ENCODE measurements around the gene AOC2.
A peak's percentile ranks its signal among the peaks of the same experiment; 100 is the strongest.

AOC2 gene, protein sequence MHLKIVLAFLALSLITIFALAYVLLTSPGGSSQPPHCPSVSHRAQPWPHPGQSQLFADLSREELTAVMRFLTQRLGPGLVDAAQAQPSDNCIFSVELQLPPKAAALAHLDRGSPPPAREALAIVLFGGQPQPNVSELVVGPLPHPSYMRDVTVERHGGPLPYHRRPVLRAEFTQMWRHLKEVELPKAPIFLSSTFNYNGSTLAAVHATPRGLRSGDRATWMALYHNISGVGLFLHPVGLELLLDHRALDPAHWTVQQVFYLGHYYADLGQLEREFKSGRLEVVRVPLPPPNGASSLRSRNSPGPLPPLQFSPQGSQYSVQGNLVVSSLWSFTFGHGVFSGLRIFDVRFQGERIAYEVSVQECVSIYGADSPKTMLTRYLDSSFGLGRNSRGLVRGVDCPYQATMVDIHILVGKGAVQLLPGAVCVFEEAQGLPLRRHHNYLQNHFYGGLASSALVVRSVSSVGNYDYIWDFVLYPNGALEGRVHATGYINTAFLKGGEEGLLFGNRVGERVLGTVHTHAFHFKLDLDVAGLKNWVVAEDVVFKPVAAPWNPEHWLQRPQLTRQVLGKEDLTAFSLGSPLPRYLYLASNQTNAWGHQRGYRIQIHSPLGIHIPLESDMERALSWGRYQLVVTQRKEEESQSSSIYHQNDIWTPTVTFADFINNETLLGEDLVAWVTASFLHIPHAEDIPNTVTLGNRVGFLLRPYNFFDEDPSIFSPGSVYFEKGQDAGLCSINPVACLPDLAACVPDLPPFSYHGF

DNA sequence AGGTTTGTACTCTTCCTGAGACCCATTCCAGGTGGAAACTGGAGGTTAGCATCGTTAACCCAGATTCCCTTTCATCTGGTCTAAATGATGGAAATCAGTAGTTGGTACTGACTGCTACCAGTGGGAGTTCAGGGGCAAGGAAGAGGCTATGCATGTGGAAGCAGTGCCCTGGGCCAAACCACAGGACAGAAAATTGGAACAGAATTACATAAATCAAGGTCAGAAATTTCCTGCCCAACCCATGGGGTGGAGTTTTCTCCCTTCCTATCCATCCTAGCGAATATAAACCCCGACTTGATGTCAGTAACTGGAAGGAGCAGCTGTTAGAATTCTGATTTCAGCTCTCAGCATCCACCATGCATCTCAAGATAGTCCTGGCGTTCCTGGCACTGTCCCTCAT, at the start of gene AOC2:
Gene AOC2, plus strand, starts transcription at position 310 of the 400 bp plus-strand sequence. Its CDS starts 47 bp downstream, at position 357.
- no peak for DNase-seq

GRCh38 chr17:42795061-42795460, 49.3 kb upstream of the AOC2 start:
- DNase-seq, result no peak

DNA sequence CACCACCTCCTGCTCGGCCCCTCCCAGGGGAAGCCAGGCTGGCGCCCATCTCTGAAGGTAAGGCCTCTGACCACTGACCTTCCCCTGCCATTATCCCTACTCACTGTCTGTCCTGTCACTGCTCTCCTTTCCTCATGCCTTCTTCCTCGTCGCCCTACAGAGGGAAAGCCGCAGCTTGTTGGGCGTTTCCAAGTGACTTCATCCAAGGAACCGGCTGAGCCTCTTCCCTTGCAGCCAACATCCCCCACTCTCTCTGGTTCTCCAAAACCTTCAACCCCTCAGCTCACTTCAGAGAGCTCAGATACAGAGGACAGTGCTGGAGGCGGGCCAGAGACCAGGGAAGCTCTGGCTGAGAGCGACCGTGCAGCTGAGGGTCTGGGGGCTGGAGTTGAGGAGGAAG, 48.9 kb upstream of the AOC2 start:
- no peak for DNase-seq

GRCh38 chr17:42796066-42796758, 48.2 kb upstream of the AOC2 start:
- DNase-seq, result no peak

DNA sequence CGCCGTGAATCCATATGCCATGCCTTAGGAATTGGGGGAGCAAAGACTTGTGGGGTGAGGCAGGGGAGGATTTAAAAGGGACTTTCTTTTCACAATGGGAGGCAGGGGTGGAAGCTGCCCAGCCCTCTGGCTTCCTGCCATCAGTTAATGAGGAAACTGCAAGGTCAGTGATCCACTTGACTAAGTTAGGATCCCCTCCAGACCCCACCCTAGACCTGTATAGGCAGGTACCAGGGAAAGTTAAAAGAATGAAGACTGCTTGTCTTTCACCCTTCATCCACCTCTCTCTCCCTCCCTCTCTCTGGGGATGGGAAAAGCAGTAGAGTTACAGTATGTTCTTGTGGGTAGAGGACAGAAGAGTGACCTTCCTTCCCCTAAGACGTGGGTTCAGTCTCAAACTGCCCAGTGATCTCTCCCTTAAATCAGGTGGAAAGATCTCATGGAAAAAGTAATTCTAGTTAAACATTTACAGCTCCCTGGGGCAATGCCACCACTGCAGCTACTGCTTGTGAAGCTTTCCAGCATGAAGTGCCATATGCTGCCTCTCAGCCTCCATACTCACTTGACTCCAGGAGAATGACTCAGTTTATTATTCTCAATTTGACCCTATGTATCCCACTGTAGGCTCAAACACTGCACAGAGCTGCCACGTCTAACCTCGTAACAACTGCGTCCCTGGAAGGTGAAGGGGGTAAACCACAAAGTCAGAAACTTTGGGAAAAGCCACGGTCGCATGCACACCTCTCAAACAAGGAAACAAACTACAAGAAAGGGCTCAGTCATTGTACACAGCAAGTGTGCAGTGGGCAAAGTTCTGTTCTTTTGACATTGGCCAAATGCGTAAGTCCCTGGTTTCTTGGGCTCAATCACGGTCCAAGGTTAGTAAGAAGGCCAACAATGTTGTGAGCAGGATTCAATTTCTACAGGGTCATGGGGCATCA, 47.0 kb upstream of the AOC2 start:
- no peak for DNase-seq

DNA sequence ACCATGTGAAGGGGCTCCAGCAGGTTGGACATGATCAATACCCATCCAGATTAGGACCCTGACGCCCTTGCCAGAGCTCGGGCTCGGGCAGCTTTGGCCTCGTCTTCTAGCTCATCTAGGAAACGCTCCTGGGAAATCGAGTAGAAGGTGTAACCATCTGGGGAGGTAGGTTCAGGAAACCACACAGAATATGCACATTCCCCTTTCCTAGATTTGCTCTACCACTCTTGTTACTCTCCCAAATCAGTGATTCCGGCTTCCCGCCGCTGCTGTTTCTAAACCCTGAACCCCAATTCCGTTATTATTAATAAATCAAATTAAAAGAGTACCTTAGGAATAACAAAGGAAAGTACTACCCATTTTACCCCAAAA, 46.4 kb upstream of the AOC2 start:
- peak in 1 of 56 donors; percentile 32 for DNase-seq

DNA sequence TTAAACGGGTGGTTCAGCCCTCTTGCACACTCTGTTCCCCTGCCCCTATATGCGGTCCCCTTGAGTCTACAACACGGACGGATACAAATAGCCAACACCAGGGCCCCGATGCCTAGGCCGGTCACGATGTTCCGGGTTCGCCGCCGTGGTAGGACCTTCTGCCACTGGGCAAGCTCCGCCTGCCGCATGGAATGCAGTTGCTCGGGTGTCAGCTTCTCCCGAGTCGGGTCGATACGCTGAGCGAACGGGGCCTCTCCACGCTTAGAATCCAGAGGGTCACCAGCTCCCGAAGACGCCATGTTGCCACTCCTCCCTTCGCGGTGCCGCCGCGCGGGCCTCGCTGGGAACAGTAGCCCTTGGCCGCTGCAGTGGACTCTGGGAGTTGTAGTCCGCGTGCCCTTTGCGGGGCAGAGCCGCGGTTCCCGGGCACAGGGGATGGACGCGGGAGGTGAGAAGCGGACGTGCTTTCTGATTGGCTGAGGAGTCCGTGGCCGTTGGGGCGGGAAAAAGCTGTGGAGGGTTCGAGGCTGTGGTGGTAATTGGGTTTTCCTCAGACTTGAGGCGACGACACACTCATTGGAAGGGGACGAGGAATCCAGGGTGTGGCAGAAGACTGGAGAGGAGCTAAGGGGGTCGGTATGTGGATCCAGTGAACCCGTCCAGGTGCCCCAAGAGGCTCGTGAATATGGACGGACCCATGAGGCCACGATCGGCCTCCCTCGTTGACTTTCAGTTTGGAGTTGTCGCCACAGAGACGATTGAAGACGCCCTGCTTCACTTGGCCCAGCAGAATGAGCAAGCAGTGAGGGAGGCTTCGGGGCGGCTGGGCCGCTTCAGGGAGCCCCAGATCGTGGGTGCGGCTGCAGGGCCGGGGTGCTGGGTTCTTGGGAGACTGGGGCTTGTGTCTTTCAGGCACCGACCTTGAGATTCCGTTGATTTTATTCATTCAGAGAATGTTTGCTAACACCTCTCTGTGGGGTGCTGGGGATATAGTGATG, 45.7 kb upstream of the AOC2 start, which contains the start of the genes CNTD1 and COA3:
Gene CNTD1, plus strand, starts transcription at position 479 of the 998 bp plus-strand sequence. Its CDS starts 207 bp downstream, at position 686.
Gene COA3, minus strand, starts transcription at position 322 of the 998 bp plus-strand sequence. Its CDS starts 23 bp downstream, at position 299.
- peak in 55 of 56 donors; percentile 16 to 89 (median 70) for DNase-seq

- DNase-seq, result no peak
Measured at GRCh38 chr17:42803074-42803883, 41.1 kb upstream of the AOC2 start.

DNA sequence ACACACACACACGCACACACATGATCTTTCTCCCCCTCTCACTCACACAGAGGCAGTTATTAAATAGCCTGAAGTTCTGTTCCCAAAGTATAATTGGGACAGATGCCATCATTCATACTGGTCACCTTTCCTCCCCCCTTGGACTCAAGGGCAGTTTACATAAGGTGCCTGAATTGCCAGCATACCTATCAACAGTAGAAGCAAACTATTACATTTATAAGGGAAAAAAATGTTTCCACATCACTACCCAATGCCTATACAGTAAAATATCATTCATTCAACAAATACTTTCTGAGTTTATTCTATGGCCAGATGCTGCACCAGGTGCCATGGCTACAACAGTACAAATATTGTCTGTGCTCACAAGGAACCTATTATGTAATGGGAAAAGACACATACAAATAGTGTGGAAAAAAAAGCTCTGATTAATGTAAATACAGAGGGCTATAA, 39.4 kb upstream of the AOC2 start:
- DNase-seq, result no peak

DNA sequence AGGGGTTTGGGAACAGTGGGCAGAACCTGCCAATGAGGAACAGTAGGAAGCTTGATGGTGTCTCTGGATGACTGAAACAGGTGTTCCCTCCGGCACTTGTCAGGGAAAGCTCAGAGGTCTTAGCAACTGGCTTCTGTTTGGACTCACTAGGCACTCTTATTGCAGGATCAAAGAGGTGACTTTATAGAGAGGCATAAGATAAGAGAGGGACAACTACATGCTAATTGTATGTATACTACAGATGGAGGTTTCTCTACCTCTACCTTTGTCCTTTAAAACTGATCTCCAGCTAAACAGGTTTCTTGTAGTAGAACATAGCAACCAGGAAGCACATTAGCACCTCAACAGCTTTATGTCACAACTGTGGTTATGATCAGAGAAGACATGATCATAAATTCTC, 38.1 kb upstream of the AOC2 start:
- no peak for DNase-seq

- peak in 30 of 56 donors; percentile 0 to 66 (median 20) for DNase-seq
Measured at GRCh38 chr17:42809250-42809649, 35.1 kb upstream of the AOC2 start.

GRCh38 chr17:42814633-42815399, 29.6 kb upstream of the AOC2 start:
- no peak for DNase-seq

DNA sequence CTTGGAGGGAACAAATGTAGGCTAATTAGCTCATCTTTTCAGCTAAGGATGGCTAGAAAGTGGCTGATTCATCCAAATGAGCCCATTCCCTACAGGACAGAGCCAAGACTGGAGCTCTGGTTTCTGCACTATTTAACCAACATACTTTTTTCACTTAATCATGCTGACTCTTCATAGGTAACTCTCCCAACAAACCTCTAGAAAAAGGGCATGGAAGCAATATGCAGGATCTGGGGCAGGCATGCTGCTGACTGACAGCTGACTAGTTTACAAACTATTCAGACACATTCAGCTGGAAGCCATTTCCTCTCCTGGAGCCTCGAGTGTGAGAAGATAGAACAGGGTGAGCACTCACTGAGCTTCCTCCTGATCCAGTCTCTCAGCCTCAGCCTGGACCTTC, 26.5 kb upstream of the AOC2 start:
- no peak for DNase-seq

- no peak for DNase-seq
Measured at GRCh38 chr17:42818379-42818778, 26.0 kb upstream of the AOC2 start.

DNA sequence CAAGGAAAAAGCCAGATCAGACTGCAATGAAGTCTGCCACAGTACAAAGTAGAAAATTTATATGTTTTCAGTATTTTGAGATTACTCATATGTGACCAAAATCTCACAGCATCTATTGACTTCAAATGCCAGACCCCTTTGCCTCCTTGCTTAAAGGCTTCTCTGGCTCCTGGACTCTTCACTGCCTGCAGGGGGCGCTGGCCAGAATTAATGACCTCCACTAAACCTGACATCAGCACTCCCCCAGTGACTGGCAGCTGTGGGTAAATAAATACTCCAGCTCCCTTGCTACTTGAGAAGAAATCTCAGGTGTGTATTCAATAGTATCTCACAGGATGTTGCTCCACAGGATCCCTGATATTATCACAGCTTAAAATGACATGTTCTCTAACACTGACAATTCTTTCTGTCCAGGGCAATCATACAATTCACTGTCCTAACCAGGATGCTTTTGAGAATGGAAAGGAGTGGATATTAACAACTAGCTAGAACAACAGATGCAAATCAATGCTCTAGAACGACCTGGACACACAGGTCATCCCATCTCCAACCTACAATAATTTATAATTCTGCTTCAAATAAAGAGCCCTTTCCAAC, 24.3 kb upstream of the AOC2 start:
- peak in 7 of 56 donors; percentile 0 to 17 (median 7) for DNase-seq

- no peak for DNase-seq
Measured at GRCh38 chr17:42821176-42821575, 23.2 kb upstream of the AOC2 start.

- DNase-seq, result no peak
Measured at GRCh38 chr17:42827472-42827871, 16.9 kb upstream of the AOC2 start.
